ENCODE results near the gene FNIP1. TPM values are rescaled to one million over a fixed set of nuclear protein-coding genes. Genes with fewer than 3 reads are reported as not detected.

Gene FNIP1
- total and polyA plus RNA-seq, 2 experiments from 2014 or later: 8.2 to 27.9 TPM

DNA sequence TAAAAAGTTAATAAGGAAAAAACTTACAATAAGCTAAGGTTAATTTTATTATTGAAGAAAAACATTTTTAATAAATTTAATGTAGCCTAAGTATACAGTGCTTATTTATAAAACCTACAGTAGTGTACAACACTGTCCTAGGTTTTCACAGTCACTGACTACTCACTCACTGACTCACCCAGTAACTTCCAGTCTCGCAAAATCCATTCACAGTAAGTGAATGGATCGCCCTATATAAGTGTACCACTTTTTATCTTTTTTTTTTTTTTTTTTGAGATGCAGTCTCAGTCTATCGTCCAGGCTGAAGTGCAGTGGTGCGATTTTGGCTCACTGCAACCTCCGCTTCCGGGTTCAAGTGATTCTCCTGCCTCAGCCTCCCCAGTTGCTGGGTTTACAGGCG is 47.7 kb downstream of the FNIP1 start:
- no peaks in the 10 kb centered on the region; the same call in 2 of the 3 replicates for H3K9me3 Mint-ChIP-seq
- H3K27ac Mint-ChIP-seq: no peak overlapping the region
- H4K20me1 ChIP-seq (replicated peaks; ENCODE audit: insufficient read depth): peaks cover 4% of the 10 kb centered on the region; the same call in 1 of the 2 replicates
- H3K27me3 Mint-ChIP-seq (ENCODE audit: insufficient read depth, low read depth, poor library complexity): no peaks in the 10 kb centered on the region
- no peak overlapping the region for H3K4me3 Mint-ChIP-seq
- H3K36me3 Mint-ChIP-seq (ENCODE audit: low read depth): peaks cover 3% of the 10 kb centered on the region; the same call in 2 of the 3 replicates
- no peak overlapping the region for H3K4me2 ChIP-seq
- peaks cover 6% of the 10 kb centered on the region; the same call in 1 of the 2 replicates for H3K4me1 ChIP-seq (ENCODE audit: insufficient read depth)
- H3K9me2 ChIP-seq (ENCODE audit: insufficient read depth): no peaks in the 10 kb centered on the region
- no peak overlapping the region for H2AFZ ChIP-seq
- H3K27me3 ChIP-seq (ENCODE audit: insufficient read depth): no peaks in the 10 kb centered on the region
- peaks cover 57% of the 10 kb centered on the region for H3K79me2 ChIP-seq (replicated peaks; ENCODE audit: insufficient read depth)
- no peak overlapping the region for H3K4me3 ChIP-seq
- TF ChIP-seq, protein P1, sequence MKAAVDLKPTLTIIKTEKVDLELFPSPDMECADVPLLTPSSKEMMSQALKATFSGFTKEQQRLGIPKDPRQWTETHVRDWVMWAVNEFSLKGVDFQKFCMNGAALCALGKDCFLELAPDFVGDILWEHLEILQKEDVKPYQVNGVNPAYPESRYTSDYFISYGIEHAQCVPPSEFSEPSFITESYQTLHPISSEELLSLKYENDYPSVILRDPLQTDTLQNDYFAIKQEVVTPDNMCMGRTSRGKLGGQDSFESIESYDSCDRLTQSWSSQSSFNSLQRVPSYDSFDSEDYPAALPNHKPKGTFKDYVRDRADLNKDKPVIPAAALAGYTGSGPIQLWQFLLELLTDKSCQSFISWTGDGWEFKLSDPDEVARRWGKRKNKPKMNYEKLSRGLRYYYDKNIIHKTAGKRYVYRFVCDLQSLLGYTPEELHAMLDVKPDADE (IDR thresholded peaks at IDR 0.05): no peak
- TF ChIP-seq, protein P2, sequence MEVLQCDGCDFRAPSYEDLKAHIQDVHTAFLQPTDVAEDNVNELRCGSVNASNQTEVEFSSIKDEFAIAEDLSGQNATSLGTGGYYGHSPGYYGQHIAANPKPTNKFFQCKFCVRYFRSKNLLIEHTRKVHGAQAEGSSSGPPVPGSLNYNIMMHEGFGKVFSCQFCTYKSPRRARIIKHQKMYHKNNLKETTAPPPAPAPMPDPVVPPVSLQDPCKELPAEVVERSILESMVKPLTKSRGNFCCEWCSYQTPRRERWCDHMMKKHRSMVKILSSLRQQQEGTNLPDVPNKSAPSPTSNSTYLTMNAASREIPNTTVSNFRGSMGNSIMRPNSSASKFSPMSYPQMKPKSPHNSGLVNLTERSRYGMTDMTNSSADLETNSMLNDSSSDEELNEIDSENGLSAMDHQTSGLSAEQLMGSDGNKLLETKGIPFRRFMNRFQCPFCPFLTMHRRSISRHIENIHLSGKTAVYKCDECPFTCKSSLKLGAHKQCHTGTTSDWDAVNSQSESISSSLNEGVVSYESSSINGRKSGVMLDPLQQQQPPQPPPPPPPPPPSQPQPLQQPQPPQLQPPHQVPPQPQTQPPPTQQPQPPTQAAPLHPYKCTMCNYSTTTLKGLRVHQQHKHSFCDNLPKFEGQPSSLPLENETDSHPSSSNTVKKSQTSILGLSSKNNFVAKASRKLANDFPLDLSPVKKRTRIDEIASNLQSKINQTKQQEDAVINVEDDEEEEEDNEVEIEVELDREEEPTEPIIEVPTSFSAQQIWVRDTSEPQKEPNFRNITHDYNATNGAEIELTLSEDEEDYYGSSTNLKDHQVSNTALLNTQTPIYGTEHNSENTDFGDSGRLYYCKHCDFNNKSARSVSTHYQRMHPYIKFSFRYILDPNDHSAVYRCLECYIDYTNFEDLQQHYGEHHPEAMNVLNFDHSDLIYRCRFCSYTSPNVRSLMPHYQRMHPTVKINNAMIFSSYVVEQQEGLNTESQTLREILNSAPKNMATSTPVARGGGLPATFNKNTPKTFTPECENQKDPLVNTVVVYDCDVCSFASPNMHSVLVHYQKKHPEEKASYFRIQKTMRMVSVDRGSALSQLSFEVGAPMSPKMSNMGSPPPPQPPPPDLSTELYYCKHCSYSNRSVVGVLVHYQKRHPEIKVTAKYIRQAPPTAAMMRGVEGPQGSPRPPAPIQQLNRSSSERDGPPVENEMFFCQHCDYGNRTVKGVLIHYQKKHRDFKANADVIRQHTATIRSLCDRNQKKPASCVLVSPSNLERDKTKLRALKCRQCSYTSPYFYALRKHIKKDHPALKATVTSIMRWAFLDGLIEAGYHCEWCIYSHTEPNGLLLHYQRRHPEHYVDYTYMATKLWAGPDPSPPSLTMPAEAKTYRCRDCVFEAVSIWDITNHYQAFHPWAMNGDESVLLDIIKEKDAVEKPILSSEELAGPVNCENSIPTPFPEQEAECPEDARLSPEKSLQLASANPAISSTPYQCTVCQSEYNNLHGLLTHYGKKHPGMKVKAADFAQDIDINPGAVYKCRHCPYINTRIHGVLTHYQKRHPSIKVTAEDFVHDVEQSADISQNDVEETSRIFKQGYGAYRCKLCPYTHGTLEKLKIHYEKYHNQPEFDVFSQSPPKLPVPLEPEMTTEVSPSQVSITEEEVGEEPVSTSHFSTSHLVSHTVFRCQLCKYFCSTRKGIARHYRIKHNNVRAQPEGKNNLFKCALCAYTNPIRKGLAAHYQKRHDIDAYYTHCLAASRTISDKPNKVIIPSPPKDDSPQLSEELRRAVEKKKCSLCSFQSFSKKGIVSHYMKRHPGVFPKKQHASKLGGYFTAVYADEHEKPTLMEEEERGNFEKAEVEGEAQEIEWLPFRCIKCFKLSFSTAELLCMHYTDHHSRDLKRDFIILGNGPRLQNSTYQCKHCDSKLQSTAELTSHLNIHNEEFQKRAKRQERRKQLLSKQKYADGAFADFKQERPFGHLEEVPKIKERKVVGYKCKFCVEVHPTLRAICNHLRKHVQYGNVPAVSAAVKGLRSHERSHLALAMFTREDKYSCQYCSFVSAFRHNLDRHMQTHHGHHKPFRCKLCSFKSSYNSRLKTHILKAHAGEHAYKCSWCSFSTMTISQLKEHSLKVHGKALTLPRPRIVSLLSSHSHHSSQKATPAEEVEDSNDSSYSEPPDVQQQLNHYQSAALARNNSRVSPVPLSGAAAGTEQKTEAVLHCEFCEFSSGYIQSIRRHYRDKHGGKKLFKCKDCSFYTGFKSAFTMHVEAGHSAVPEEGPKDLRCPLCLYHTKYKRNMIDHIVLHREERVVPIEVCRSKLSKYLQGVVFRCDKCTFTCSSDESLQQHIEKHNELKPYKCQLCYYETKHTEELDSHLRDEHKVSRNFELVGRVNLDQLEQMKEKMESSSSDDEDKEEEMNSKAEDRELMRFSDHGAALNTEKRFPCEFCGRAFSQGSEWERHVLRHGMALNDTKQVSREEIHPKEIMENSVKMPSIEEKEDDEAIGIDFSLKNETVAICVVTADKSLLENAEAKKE (CRISPR knock-in tag; IDR thresholded peaks at IDR 0.05): no peak
- TF ChIP-seq, protein P3, sequence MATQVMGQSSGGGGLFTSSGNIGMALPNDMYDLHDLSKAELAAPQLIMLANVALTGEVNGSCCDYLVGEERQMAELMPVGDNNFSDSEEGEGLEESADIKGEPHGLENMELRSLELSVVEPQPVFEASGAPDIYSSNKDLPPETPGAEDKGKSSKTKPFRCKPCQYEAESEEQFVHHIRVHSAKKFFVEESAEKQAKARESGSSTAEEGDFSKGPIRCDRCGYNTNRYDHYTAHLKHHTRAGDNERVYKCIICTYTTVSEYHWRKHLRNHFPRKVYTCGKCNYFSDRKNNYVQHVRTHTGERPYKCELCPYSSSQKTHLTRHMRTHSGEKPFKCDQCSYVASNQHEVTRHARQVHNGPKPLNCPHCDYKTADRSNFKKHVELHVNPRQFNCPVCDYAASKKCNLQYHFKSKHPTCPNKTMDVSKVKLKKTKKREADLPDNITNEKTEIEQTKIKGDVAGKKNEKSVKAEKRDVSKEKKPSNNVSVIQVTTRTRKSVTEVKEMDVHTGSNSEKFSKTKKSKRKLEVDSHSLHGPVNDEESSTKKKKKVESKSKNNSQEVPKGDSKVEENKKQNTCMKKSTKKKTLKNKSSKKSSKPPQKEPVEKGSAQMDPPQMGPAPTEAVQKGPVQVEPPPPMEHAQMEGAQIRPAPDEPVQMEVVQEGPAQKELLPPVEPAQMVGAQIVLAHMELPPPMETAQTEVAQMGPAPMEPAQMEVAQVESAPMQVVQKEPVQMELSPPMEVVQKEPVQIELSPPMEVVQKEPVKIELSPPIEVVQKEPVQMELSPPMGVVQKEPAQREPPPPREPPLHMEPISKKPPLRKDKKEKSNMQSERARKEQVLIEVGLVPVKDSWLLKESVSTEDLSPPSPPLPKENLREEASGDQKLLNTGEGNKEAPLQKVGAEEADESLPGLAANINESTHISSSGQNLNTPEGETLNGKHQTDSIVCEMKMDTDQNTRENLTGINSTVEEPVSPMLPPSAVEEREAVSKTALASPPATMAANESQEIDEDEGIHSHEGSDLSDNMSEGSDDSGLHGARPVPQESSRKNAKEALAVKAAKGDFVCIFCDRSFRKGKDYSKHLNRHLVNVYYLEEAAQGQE (IDR thresholded peaks at IDR 0.05; ENCODE audit: unreplicated experiment): no peak
- TF ChIP-seq JUNB (IDR thresholded peaks at IDR 0.05; ENCODE audit: unreplicated experiment) (no peak), EZH2phosphoT487 (IDR thresholded peaks at IDR 0.05; ENCODE audit: unreplicated experiment) (no peak), EZH2 (IDR thresholded peaks at IDR 0.05; ENCODE audit: low read depth, unreplicated experiment) (no peak), POLR2AphosphoS5 (IDR thresholded peaks at IDR 0.05; ENCODE audit: low read depth) (no peak), ZNF331 (CRISPR knock-in tag; IDR thresholded peaks at IDR 0.05; ENCODE audit: low read depth) (no peak), NANOG (IDR thresholded peaks at IDR 0.05; ENCODE audit: borderline replicate concordance) (no peak), ZNF114 (CRISPR knock-in tag; IDR thresholded peaks at IDR 0.05) (no peak)
- TF ChIP-seq, protein P4, sequence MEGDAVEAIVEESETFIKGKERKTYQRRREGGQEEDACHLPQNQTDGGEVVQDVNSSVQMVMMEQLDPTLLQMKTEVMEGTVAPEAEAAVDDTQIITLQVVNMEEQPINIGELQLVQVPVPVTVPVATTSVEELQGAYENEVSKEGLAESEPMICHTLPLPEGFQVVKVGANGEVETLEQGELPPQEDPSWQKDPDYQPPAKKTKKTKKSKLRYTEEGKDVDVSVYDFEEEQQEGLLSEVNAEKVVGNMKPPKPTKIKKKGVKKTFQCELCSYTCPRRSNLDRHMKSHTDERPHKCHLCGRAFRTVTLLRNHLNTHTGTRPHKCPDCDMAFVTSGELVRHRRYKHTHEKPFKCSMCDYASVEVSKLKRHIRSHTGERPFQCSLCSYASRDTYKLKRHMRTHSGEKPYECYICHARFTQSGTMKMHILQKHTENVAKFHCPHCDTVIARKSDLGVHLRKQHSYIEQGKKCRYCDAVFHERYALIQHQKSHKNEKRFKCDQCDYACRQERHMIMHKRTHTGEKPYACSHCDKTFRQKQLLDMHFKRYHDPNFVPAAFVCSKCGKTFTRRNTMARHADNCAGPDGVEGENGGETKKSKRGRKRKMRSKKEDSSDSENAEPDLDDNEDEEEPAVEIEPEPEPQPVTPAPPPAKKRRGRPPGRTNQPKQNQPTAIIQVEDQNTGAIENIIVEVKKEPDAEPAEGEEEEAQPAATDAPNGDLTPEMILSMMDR (conservative IDR thresholded peaks at IDR 0.05; ENCODE audit: low read depth in 2 of 2): no peak
- H3K36me3 ChIP-seq (ENCODE audit: insufficient read depth): no peaks in the 10 kb centered on the region
- DNase-seq (ENCODE audit: low spot score): no peak
- peaks cover 6% of the 10 kb centered on the region; the same call in 2 of the 3 replicates for H3K4me1 Mint-ChIP-seq
- H3K27ac ChIP-seq (ENCODE audit: low read depth): no peak overlapping the region
- ATAC-seq: no peak
- no peaks in the 10 kb centered on the region for H3F3A ChIP-seq (replicated peaks; ENCODE audit: low read depth)

Measured in GM23338 (cell line).